H9 (cell line): ENCODE data around the gene CLDN11. TPM values are rescaled to one million over a fixed set of nuclear protein-coding genes. Genes with fewer than 3 reads are reported as not detected.

Experiments
- DNase-seq: peaks from one replicate; pipeline ENCODE4 v3.0.0-alpha.2; 2017
- H2AFZ ChIP-seq: one replicate; pipeline ENCODE4 v1.6.1; 2013; ENCODE audit warnings: mild to moderate bottlenecking, low read length, control low read depth, moderate library complexity
- H2AK5ac ChIP-seq: 2 replicates; pipeline ENCODE4 v1.6.1; 2013; ENCODE audit warnings: low read length, control low read depth, mixed read lengths; ENCODE audit not compliant: insufficient read length
- H2BK120ac ChIP-seq: one replicate; pipeline ENCODE4 v1.6.1; 2013; ENCODE audit warnings: low read depth, mild to moderate bottlenecking, low read length, control low read depth, inconsistent platforms; ENCODE audit not compliant: poor library complexity, severe bottlenecking
- H2BK12ac ChIP-seq: 2 replicates; pipeline ENCODE4 v1.6.1; 2013; ENCODE audit warnings: low read length, control low read depth, mixed read lengths, low read depth; ENCODE audit not compliant: insufficient read length
- H2BK15ac ChIP-seq: 2 replicates; pipeline ENCODE4 v1.6.1; 2013; ENCODE audit warnings: low read depth, low read length, control low read depth
- H2BK20ac ChIP-seq: one replicate; pipeline ENCODE4 v1.6.1; 2013; ENCODE audit warnings: low read depth, mild to moderate bottlenecking, low read length, control low read depth, inconsistent platforms; ENCODE audit not compliant: poor library complexity, severe bottlenecking
- H2BK5ac ChIP-seq: 2 replicates; pipeline ENCODE4 v1.6.1; 2013; ENCODE audit warnings: low read length, control low read depth, mixed read lengths; ENCODE audit not compliant: insufficient read length
- H3K14ac ChIP-seq: 2 replicates; pipeline ENCODE4 v1.6.1; 2013; ENCODE audit warnings: low read length, control low read depth; ENCODE audit not compliant: insufficient read depth
- H3K18ac ChIP-seq: 2 replicates; pipeline ENCODE4 v1.6.1; 2013; ENCODE audit warnings: low read depth, mild to moderate bottlenecking, mixed read lengths, low read length, control low read depth; ENCODE audit not compliant: insufficient read length
- H3K23ac ChIP-seq: 2 replicates; pipeline ENCODE4 v1.6.1; 2013; ENCODE audit warnings: low read length, control low read depth, mixed read lengths, low read depth; ENCODE audit not compliant: insufficient read length
- H3K23me2 ChIP-seq: 2 replicates; pipeline ENCODE4 v1.6.1; 2013; ENCODE audit warnings: low read depth, mild to moderate bottlenecking, mixed read lengths, low read length, control low read depth; ENCODE audit not compliant: insufficient read length, poor library complexity, severe bottlenecking
- H3K27ac ChIP-seq: 2 replicates; pipeline ENCODE4 v1.5.1; 2013; ENCODE audit warnings: low read length, control low read depth, mixed read lengths, low read depth; ENCODE audit not compliant: insufficient read length
- H3K27me3 ChIP-seq: 2 replicates; pipeline ENCODE4 v1.6.1; 2013; ENCODE audit warnings: low read length, control low read depth, inconsistent platforms; ENCODE audit not compliant: insufficient read depth
- H3K4ac ChIP-seq: 2 replicates; pipeline ENCODE4 v1.6.1; 2013; ENCODE audit warnings: low read depth, mild to moderate bottlenecking, control low read depth, inconsistent platforms, low read length, moderate library complexity
- H3K4me1 ChIP-seq: 2 replicates; pipeline ENCODE4 v1.6.1; 2013; ENCODE audit warnings: low read length, control low read depth, inconsistent platforms; ENCODE audit not compliant: insufficient read depth
- H3K4me2 ChIP-seq: 2 replicates; pipeline ENCODE4 v1.6.1; 2013; ENCODE audit warnings: low read length, control low read depth, mixed read lengths; ENCODE audit not compliant: insufficient read length, insufficient read depth
- H3K56ac ChIP-seq: 2 replicates; pipeline ENCODE4 v1.6.1; 2013; ENCODE audit warnings: low read depth, mild to moderate bottlenecking, mixed read lengths, low read length, control low read depth; ENCODE audit not compliant: insufficient read length
- H3K79me1 ChIP-seq: 2 replicates; pipeline ENCODE4 v1.6.1; 2013; ENCODE audit warnings: low read depth, mild to moderate bottlenecking, moderate library complexity, low read length, control low read depth, inconsistent platforms; ENCODE audit not compliant: insufficient read depth, poor library complexity, severe bottlenecking
- H3K79me2 ChIP-seq: 2 replicates; pipeline ENCODE4 v1.6.1; 2013; ENCODE audit warnings: low read length, control low read depth, inconsistent platforms; ENCODE audit not compliant: insufficient read depth
- H3K9ac ChIP-seq: 2 replicates; pipeline ENCODE4 v1.6.1; 2013; ENCODE audit warnings: low read length, control low read depth, mixed read lengths; ENCODE audit not compliant: insufficient read length; ENCODE audit errors: extremely low read depth
- H3K9me3 ChIP-seq: one replicate; pipeline ENCODE4 v1.6.1; 2013; ENCODE audit warnings: low read depth, low read length, inconsistent platforms; ENCODE audit not compliant: control insufficient read depth
- H3T11ph ChIP-seq: one replicate; pipeline ENCODE4 v1.6.1; 2013; ENCODE audit warnings: mild to moderate bottlenecking, low read length, control low read depth, inconsistent platforms
- H4K20me1 ChIP-seq: one replicate; pipeline ENCODE4 v1.6.1; 2013; ENCODE audit not compliant: control insufficient read depth, insufficient read length, insufficient read depth
- H4K5ac ChIP-seq: 2 replicates; pipeline ENCODE4 v1.6.1; 2013; ENCODE audit warnings: low read depth, mild to moderate bottlenecking, mixed read lengths, low read length, control low read depth; ENCODE audit not compliant: insufficient read length
- H4K8ac ChIP-seq: replicated peaks from 2 replicates; pipeline ENCODE4 v1.6.1; 2013; ENCODE audit warnings: low read length, control low read depth, mixed read lengths, low read depth; ENCODE audit not compliant: insufficient read length
- H4K91ac ChIP-seq: 2 replicates; pipeline ENCODE4 v1.6.1; 2013; ENCODE audit warnings: low read depth, mild to moderate bottlenecking, moderate library complexity, mixed read lengths, low read length, control low read depth; ENCODE audit not compliant: insufficient read length
- H3K27ac Mint-ChIP-seq, 3 experiments: 2 replicates in 2 of 3; 3 replicates in 1 of 3; pipeline ENCODE4 v1.8.0; 2020 to 2021; ENCODE audit warnings: mixed read lengths in 3 of 3, mild to moderate bottlenecking in 1 of 3, moderate library complexity in 1 of 3
- H3K27me3 Mint-ChIP-seq: 2 replicates; pipeline ENCODE4 v1.8.0; 2021; ENCODE audit warnings: low read depth, mild to moderate bottlenecking, moderate library complexity, mixed read lengths
- H3K36me3 Mint-ChIP-seq, 3 experiments: 2 replicates in 2 of 3; 3 replicates in 1 of 3; pipeline ENCODE4 v1.8.0; 2020 to 2021; ENCODE audit warnings: low read depth in 3 of 3, mixed read lengths in 3 of 3; ENCODE audit not compliant: insufficient read depth in 1 of 3
- H3K4me1 Mint-ChIP-seq, 2 experiments: 2 replicates each; pipeline ENCODE4 v1.8.0; 2020; ENCODE audit warnings: mixed read lengths in 2 of 2
- H3K4me3 Mint-ChIP-seq, 2 experiments: 2 replicates in 1 of 2; 3 replicates in 1 of 2; pipeline ENCODE4 v1.8.0; 2020 to 2021; ENCODE audit warnings: mild to moderate bottlenecking in 2 of 2, mixed read lengths in 2 of 2, moderate library complexity in 1 of 2
- H3K9me3 Mint-ChIP-seq, 2 experiments: 2 replicates in 1 of 2; 3 replicates in 1 of 2; pipeline ENCODE4 v1.8.0; 2020; ENCODE audit warnings: mild to moderate bottlenecking in 2 of 2, mixed read lengths in 2 of 2, moderate library complexity in 1 of 2
- CTCF ChIP-seq: fragments of 200-600 bp; sonication (generic); conservative IDR thresholded peaks from 3 replicates; pipeline ENCODE4 v1.8.0; 2021; ENCODE audit warnings: antibody characterized with exemption, mild to moderate bottlenecking
- WGBS: extraction: QIAGEN DNeasy Blood & Tissue Kit; methylation state at CpG from one replicate; pipeline ENCODE4 v1.1.7; 2013; ENCODE audit warnings: missing lambda C conversion rate, low lambda C conversion rate, mixed read lengths; ENCODE audit not compliant: insufficient read length; ENCODE audit errors: extremely low coverage; 5-methylcytosine and 5-hydroxymethylcytosine counted together
- total RNA-seq: library from RNA; stranded (reverse); gene quantifications from 2 replicates; pipeline ENCODE4 v1.2.1, GENCODE V29; 2021

CLDN11 gene
- total RNA-seq, 1 experiment from 2014 or later, result 1.7 TPM

- Histone ChIP-seq H4K91ac (no peak overlapping the region), H2BK12ac (no peak overlapping the region), H3K4ac (no peak overlapping the region), H3K23ac (no peak overlapping the region), H4K5ac (no peak overlapping the region), H2BK120ac (no peak overlapping the region), H3K9ac (no peak overlapping the region), H2BK15ac (no peak overlapping the region), H2AFZ (no peak overlapping the region), H2AK5ac (no peak overlapping the region), H3T11ph (no peak overlapping the region), H3K27me3 (no peaks in the 10 kb centered on the region), H3K14ac (no peak overlapping the region), H3K27ac (no peak overlapping the region), H3K18ac (no peak overlapping the region), H2BK5ac (no peak overlapping the region), H2BK20ac (no peak overlapping the region), H4K20me1 (no peaks in the 10 kb centered on the region), H4K8ac (no peak overlapping the region), H3K79me1 (no peaks in the 10 kb centered on the region), H3K23me2 (no peaks in the 10 kb centered on the region), H3K4me2 (no peak overlapping the region), H3K9me3 (no peaks in the 10 kb centered on the region), H3K56ac (no peak overlapping the region), H3K79me2 (no peaks in the 10 kb centered on the region), H3K4me1 (no peaks in the 10 kb centered on the region)
- Mint-ChIP-seq H3K4me3 (no peak overlapping the region), H3K27ac (no peak overlapping the region), H3K36me3 (no peaks in the 10 kb centered on the region), H3K9me3 (no peaks in the 10 kb centered on the region), H3K4me1 (peaks cover 29 to 36% of the 10 kb centered on the region in 2 experiments), H3K27me3 (no peaks in the 10 kb centered on the region)
- WGBS, result no CpG with 5 or more reads among the region's 3 CpGs
- TF ChIP-seq CTCF, result no peak
- DNase-seq, result no peak
Observed at GRCh38 chr3:170473358-170473757, 54.7 kb downstream of the CLDN11 start.
